ENCODE results near the gene ZFPM1.

- no peak for TF ChIP-seq SUZ12 (IDR thresholded peaks at IDR 0.05; ENCODE audit: extremely low read depth, insufficient read depth, insufficient read length)
- TF ChIP-seq YY1 (IDR thresholded peaks at IDR 0.05; ENCODE audit: insufficient read depth, insufficient read length): no peak
- no peak for TF ChIP-seq ZNF274 (IDR thresholded peaks at IDR 0.05; ENCODE audit: low read depth, low read length)
Observed at GRCh38 chr16:88415713-88416323, 37.3 kb upstream of the ZFPM1 start.
